ENCODE measurements around the gene IRF2.

The IRF2 gene

DNA sequence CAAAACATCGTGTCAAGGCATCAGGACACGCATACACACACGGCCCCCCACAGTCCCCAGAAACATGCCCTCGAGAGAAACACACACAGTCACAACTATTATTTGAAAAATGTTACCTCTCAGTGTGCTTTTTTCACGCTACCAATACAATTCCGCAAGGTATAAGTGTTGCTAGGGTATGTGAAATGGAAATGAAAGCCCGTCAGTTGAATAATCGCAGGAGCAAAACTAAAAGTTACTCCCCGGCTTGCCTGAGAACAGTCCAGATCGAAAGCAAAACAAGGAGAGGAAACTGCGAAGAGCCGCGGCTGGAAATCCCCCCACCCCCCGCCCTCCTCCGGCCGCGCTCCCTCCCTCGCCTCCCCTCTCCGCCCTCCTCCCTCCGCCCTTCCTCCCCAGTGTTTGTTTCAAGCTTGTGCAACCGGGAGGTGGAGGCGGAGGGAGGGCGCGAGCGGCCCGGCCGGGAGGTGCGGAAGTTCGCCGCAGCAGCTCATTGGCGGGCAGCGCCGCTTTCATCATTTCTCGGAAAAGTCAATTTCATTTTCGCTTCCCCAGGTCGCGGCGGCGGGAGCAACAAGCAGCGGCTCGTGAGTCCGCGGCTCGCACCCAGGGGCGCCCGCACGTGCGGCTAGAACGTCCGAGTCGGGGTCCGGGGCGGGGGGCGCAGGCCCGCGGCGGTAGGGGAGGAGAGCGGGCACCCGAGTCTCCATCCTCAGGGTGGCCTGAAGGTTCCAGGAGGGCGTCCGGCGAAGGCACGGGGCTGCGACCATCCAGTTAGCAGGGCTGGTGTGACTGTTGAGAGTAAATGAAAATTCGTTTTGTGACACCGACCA is at the start of gene IRF2:
Gene IRF2, minus strand, starts transcription at position 288 of the 833 bp plus-strand sequence. CDS start 45,486 bp downstream, outside the sequence.
- peak; percentile 95 to 97 for DNase-seq

DNA sequence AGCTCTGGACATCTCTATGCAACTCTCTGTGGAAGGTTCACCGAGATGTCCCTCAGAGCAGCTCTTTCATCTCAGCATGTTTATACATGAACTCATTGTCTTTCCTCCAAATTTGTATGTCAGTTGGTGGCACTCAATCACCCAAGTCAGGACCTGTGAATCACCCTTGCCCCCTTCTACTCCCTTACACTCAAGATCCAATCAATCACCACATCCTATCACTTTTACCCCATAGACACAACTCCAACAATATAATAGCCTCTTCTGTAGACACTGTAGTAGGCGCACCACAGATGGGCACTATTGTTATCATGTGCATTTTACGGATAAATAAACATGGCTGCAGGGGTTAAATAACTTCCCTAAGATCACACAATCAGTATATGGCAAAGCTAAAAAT is 41.3 kb upstream of the IRF2 start:
- no peak for DNase-seq

DNA sequence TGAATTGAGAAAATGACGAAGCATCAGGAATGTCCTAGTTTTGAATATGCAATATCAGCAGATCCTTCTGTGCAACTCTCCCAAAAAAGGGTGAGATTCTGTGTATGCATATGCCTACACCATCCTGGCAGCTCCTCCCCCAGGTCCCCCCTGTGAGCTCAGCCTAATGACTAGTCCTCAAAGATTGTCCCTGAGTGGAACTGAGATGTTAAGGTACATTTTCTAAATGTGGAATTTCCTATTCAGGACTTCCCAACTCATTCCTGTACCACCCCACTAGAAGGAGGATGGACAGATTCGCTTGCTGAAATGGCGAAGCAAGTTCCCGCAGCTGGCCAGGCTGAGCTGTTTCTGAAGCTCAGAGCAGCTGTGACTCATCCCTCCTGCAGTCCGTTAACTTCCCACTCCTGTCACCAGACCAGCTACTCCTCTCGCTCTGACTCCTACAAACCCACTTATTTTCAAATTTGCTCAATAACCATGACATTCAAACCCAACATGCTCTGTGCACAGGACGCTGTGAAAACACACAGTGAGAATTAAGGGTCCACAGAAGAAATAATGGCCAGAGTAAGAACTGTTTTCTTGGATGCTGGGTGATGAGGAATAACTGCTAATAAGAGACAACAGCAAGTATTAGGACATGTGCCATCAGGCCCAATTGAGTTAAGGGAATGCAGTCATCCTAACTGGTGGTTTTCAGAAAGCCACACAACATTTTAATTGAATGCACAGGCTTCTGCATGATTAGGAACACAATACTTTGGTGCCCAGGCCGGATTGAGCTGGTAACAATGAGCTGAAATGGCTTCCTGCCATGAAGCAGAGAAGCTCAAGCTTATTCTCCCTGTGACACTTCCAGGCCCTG is 40.0 kb upstream of the IRF2 start:
- peak; percentile 76 to 85 for DNase-seq

DNA sequence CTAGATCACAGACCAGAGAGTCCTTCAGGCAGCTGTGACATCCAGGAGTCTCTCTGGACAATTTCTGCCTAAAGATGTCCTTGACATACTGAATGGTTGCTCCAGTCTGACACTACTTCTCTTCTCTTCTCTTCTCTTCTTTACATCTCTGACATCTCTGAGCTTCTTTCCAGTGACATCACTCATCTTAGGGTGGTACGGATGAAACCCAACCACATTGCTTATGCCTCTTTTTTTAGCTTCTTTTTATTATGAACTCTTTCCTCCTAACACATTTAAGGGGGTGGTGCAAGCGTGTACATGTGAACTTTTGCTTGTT is 39.4 kb upstream of the IRF2 start:
- peak in 1 of 2 experiments; percentile 33 for DNase-seq

DNA sequence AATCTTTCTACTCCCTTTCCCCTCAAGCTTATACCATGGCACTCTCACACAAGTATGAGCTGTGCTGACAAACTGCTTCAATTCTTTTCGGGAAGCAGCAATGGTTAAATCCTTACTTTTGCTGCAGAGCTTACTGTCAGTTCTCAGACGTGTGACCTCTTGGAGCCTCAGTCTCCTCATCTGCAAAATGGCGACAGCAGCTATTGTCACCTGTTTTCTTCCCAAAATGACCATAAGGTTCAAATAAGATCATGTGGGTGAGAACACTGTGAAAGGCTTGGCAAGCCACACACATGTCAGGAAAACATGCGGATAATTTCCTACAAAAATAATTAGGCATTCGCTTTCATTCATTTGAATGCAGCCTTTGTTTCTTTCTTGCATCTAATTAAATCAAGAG is 36.8 kb upstream of the IRF2 start:
- DNase-seq: no peak

DNA sequence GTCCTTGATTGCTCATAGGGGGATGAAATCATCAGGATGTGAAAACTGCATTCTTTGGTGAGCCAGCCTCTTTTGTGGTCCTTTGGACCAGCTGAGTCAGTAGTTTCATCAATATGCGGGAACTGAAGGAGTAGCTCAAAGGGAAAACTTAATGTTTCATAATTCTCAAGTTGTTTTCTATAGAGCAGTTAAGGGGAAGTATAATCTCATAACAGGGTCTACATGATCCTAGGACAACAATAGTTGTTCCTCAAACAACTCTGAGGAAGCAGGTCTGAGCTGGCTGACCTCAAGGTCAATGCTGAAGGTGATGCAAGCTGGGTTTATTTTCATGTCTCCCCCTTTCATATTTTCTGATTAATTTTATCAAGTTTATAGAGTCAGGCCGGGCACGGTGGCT is 36.1 kb upstream of the IRF2 start:
- DNase-seq: no peak

DNA sequence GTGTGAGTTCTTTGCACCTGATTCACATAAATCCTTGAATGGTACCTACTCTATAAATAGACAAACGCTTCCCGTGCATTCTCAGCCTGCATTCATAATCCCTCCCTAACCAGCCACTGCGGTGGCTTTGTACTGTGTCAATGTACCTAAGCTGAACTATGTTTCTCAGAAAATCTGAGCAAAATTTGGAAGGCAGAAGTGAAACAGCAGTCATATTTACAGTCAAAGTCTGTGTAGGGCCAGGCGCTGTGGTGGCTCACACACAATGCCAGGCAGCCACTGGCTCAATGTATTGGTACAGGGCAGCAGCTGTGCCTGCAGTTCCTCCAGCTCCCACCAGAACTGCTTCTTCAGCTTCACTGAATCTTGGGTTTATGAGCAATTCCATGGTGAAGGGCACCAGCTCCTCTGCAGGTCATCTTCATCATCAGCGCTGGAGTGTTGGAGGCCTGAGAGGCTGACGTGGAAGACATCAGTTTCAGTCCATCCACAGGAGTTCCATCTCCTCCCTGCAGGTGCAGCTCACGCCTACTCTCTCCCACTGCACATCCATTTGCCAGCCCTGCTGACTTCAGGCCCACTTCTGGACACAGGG is 32.3 kb upstream of the IRF2 start:
- peak; percentile 49 to 66 for DNase-seq

DNA sequence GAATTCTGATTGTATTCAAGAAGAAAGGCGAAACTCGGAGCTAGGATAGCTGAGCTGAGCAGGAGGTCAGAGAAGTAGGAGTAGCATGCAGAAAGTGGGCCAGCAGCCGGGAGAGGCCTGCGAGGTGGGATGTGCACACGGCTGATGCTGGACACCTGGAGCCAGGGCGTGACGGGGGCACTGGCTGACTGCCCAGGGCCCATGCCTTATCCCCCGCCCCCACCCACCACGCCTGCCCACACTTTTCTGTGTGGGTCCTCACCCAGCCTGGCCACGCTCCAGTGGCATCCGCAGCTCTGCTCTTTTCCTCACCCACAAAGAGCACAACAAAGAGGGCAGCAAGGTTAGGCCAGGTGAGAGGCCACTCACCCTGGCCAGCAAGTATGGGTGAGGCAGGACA is 30.0 kb upstream of the IRF2 start:
- DNase-seq: no peak

DNA sequence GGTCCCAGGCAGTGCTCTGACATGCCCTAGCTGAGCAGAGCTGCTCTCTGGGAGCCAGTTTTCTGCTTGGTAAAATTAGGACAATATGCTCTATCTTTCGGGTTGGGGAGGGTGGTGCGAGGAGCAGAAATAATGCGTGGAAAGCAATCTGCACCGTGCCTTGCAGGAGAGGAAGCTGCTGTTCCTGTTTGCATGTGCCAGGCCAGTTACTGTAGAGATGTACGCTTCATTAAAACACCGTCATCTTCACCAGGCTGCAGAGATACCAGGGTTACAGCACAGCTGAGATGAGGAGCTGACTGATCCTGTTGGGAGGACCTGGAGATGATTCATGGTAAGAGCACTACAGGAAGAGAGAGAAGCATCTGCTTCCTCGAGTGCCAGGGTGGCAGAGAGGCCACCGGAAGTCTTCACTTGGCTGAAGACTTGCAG is 29.5 kb upstream of the IRF2 start:
- DNase-seq: peak; percentile 36 to 47

DNA sequence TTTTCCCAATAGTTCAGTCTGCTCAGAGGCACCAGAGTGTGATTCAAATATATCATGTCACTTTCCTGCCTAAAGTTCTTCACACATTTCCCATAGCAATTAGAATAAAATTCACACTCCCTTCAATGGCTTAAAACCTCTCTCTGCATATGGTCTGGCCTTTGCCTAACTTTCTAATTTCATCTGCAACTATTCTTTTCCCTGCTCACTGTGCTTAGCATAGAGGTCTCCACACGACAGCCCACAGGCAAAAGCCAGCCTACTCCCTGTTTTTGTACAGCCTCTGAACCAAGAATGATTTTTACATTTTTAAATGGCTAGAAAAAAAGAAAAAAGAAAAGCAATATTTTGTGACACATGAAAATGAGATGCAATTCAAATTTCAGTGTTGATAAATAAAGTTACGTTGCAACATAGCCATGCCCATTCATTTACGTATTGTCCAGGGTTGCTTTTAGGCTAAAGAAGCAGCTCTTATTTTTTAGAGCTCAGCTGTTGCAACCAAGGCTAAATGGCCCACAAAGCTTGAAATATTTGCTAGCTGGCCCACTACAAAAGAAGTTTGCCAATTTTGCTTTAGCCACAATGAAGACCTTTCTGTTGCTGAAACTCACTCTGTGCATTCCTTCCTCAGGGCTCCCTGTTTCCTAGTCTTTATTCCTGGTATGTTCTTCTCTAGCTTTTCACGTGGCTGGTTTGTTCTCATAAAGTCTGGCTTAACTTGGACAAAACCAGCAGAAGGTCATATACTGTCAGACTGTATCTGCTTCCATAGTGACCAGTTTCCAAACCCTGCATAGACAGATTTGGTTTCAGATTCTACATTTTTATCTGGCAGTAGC is 26.6 kb upstream of the IRF2 start:
- no peak for DNase-seq

DNA sequence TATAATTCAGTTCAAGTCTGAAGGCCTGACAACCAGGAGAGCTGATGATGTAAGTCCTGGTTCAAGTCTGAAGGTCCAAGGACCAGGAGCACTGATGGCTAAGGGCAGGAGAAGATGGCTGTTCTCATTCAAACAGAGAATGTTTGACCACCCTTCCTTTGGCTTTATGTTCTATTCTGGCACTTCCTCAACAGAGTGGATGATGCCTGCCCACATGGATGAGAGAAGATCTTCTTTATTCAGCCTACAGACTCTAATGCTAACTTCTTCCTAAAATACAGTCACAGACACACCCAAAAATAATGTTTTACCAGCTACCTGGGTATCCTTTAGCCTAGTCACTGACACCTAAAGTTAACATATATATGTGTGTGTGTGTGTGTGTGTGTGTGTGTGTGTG is 25.6 kb upstream of the IRF2 start:
- no peak for DNase-seq

DNA sequence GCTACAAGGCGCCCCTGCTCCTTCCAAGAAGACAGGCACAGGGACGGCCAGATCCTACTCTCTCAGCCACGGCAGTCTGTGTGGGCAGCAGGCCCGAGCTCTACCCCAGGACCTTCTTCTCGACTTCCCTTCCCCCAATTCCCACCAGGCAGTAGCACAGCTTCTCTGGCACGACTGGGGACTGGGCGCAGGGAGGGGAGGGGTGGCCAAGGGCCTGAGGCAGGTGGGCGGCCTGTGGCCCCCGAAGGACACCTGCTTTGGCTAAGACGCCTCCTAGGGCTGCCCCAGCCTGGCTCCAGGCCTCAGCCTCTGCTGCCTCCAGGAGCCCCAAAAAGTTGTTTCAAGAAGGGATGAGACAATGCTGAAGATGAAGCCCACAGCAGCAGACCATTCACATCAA is 24.2 kb upstream of the IRF2 start:
- DNase-seq: no peak

DNA sequence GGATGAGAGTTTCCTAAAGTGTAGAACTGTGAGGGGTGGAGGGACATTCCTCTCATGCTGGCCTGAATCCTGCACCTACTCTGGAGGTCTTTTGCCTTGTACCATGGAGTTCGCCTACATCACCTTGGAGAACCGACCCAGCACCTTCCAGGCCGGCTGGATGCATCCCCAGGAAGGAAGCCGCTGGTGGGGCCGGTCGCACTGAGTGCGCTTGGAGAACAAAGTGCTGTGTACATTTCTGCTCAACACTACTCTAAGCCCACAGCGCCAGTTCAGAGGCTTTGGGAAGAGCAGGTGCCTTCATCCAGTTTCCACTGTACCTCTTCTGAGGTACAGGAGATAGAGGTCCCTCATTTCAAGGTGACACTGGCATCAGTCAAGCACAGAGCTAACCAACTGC is 15.4 kb upstream of the IRF2 start:
- DNase-seq: no peak

DNA sequence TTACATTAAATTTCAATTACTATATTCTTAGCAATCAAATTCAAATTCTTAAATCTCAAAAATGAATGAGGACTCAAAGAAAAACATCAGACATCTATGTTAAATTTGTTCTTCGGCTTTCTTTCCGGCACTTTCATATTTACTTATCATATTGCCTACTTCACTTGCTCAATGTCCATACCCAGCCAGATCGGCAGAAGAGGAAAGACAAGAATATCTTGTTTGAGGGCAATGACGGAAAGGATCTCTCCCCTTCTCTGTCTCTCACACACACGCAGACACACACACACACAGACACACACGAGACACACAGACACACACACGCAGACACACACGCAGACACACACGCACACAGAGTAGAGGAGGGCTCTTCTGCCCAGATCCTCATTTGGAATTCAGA is 13.2 kb upstream of the IRF2 start:
- no peak for DNase-seq

DNA sequence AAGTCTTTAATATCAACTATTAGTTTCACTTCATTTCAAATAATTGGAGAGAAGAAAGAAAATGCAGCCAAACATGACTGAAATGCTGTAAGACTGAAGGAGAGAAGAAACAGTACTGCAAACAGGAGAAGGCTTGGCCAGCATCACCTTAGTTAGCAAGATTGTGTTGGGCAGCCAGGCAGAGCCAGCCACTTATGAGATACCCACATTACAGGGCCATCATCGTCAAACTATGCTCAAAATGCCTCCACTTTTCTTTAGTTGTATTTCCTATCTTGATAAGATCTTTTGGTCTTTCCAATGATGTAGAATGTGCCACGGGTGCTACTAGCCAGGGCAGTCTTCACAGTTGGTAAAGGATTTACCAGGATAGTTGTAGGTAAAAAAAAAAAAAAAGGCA is 10.9 kb upstream of the IRF2 start:
- DNase-seq: no peak

DNA sequence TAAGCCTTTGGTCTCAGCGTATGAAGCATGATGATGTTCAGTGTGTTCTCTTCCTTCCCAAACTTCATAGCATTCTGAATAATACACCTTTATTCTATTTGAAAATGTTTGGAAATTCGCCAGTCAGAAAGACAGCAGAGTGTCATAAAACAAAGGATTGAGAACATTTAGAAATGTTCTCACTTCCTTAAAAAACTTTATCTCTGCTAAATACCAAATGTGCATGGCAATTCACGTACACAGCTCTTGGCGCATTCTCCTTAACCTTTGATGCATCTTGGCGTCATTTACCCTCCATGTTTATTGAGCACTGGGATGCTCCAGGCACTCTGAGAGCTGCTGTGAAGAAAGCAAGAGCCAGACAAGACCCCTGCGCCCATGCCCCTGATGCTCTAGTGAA is 7.2 kb upstream of the IRF2 start:
- DNase-seq: no peak

DNA sequence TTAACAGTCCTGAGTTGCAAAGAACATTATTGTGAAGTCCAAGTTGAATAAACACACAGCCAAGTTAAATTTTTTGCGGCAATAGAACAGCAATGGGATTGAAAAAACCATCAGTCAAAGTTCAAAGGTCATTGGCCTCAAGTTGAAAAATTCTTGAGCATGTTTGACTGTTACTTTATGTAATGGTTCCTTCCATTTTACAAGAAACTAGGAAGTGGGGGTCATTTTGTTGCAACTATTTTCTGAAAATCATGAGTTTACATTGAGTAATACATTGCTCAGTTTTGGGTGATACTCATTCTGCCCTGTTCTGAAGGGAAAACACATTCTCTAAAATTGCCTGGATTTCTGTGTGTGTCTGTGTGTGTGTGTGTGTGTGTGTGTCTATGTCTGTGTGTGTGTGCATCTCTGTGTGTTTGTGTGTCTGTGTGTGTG is 5.2 kb upstream of the IRF2 start:
- DNase-seq: no peak

DNA sequence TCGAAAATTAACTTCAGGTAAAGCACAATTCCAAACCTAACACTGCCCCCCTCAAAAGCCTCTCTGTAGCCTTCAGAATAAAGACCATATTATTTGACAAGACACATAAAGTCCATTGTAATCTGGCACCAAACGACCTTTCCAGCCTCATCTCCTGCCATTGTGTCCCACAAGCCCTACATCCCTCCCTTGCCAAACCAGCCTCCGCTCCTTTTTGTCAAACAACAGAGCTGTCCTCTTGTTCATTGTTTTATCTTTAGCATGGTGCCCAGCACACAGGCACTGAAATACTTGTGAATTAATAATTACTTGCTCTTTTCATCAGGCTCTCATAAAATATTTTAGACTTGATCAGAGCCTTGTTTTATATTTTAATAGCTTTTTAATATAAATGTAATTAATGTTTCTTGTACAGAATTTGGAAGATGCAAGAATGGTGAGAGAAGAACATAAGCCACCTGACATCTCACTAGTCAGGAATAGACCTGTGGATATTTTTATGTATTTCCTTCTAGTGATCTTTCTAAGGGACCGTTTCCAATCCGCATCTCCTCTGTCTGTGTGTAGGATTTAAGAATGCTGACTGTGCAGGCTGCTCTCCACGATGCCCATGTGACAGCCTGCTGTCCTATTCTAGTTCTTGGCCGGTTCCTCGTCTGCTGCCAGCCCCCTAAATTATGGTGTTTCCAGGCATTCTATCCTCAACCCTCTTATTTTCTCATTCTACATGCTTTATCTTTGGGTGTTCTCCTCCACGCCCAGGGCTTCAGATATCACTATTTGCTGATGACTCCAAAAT is 3.0 kb upstream of the IRF2 start:
- peak; percentile 29 to 34 for DNase-seq

DNA sequence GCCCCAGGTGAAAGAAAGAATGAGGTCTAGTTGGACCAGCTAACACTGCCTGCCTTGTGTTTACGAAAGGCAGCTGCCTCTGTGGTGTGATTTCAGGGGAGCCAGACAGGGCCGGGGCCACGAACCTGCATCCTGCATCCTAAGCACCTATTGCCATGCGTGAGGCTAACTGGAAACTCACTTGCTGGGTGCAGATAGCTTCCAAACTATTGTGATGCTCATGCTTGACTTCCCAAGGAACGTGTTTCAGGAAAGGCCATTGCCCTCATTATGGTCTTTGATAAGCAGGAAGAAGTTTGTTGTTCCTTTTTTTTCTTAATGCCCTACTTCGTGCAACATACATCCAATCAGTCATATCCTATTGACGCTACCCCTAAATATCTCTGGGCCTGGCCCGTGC is 2.3 kb upstream of the IRF2 start:
- peak; percentile 52 to 60 for DNase-seq

DNA sequence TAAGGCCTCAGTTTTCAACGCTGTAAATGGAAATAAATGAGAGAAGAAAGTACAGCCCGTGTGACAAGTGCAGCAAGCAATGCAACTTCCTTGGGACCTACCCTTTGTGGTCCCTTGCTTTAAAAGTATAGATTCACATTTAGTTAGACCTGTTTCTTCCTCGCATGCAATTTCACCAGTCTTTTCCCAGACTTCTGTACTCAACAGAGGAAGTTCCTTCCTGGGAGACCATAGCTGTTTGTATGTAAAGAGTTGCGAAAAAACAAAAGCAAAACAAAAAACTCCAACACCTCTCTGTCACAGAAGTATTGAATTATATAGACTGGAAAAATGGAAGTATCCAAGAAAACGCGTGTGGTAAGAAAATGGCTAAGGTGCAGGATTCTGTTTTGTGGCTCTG is 1.1 kb upstream of the IRF2 start:
- no peak for DNase-seq

DNA sequence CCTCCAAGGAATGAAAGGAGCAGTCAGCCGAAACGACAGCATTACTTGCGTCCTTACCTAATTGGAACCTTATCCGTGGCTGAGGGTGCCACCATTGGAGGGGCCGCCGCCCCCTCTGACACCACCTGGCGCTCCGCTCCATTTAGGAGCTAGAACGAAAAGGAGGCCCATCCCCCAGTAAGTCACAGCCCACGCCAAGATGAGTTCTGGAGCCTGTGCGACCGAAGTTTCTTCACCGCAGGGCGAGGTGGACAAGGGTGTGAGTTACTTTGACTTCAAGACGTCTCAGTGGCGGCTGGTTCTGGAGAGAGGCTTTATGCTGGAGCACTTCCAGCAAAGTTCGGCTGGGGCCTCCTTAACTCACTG is 729 bp upstream of the IRF2 start:
- DNase-seq: peak; percentile 79 to 81
